A673 (cell line): ENCODE measurements around the gene EIF4E2.

Source experiments
- EZH2 ChIP-seq: fragments of 200-600 bp; sonication (generic); IDR thresholded peaks from 2 replicates; pipeline ENCODE4 v1.6.1; 2017; ENCODE audit warnings: borderline replicate concordance, low read depth, mild to moderate bottlenecking, mixed read lengths, antibody characterized with exemption, low read length; ENCODE audit not compliant: poor library complexity, severe bottlenecking
- TF ChIP-seq, protein P1 (sequence below): fragments of 300-800, 200-600 bp; sonication (generic); conservative IDR thresholded peaks from 2 replicates; pipeline ENCODE4 v1.5.1; 2017; ENCODE audit warnings: low read depth, mild to moderate bottlenecking, antibody characterized with exemption, low read length, moderate library complexity, mixed read lengths

- TF ChIP-seq, protein P1, sequence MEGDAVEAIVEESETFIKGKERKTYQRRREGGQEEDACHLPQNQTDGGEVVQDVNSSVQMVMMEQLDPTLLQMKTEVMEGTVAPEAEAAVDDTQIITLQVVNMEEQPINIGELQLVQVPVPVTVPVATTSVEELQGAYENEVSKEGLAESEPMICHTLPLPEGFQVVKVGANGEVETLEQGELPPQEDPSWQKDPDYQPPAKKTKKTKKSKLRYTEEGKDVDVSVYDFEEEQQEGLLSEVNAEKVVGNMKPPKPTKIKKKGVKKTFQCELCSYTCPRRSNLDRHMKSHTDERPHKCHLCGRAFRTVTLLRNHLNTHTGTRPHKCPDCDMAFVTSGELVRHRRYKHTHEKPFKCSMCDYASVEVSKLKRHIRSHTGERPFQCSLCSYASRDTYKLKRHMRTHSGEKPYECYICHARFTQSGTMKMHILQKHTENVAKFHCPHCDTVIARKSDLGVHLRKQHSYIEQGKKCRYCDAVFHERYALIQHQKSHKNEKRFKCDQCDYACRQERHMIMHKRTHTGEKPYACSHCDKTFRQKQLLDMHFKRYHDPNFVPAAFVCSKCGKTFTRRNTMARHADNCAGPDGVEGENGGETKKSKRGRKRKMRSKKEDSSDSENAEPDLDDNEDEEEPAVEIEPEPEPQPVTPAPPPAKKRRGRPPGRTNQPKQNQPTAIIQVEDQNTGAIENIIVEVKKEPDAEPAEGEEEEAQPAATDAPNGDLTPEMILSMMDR = no peak
- TF ChIP-seq EZH2 = no peak
These were observed 37.0 kb downstream of the EIF4E2 start for GRCh38 chr2:232587512-232587911.
